OCI-LY3 (cell line): Measurements from ENCODE around the gene TMEM255B.

Experiments used
- H2AFZ ChIP-seq: fragments of 200-600, 300-600 bp; shearing (Covaris generic); 2 replicates; pipeline ENCODE4 v1.6.0; 2014; ENCODE audit warnings: antibody characterized with exemption, low read depth, low read length
- H3K27ac ChIP-seq: fragments of 200-600, 300-600 bp; sonication (generic); 2 replicates; pipeline ENCODE4 v1.5.1; 2014; ENCODE audit warnings: mild to moderate bottlenecking, low read length, moderate library complexity, mixed read lengths
- H3K27me3 ChIP-seq: fragments of 200-600, 300-600 bp; sonication (generic); 2 replicates; pipeline ENCODE4 v1.6.1; 2014; ENCODE audit warnings: low read depth, low read length, mixed read lengths
- H3K36me3 ChIP-seq: fragments of 200-600, 300-600 bp; sonication (generic); replicated peaks from 2 replicates; pipeline ENCODE3; 2014; ENCODE audit warnings: low read depth, low read length, mixed read lengths
- H3K4me1 ChIP-seq: fragments of 300-600, 200-600 bp; sonication (generic); 2 replicates; pipeline ENCODE4 v1.6.1; 2014; ENCODE audit warnings: low read length, mixed read lengths
- H3K4me2 ChIP-seq: fragments of 200-600, 300-600 bp; sonication (generic); 2 replicates; pipeline ENCODE4 v1.6.1; 2014; ENCODE audit warnings: low read length, mixed read lengths
- H3K4me3 ChIP-seq: fragments of 300-600, 200-600 bp; sonication (generic); 2 replicates; pipeline ENCODE4 v1.5.1; 2014; ENCODE audit warnings: antibody characterized with exemption, mild to moderate bottlenecking, low read length, moderate library complexity
- H3K79me2 ChIP-seq: fragments of 300-600, 200-600 bp; shearing (Covaris generic); 2 replicates; pipeline ENCODE4 v1.6.1; 2014; ENCODE audit warnings: mild to moderate bottlenecking, low read length, mixed read lengths
- H3K9ac ChIP-seq: fragments of 300-600, 200-600 bp; shearing (Covaris generic); 2 replicates; pipeline ENCODE4 v1.6.0; 2014; ENCODE audit warnings: mild to moderate bottlenecking, low read length, moderate library complexity
- H3K9me3 ChIP-seq: fragments of 200-600, 300-600 bp; shearing (Covaris generic); 2 replicates; pipeline ENCODE4 v1.6.1; 2014; ENCODE audit warnings: low read length, mixed read lengths; ENCODE audit not compliant: insufficient read depth
- H4K20me1 ChIP-seq: fragments of 200-600, 300-600 bp; sonication (generic); 2 replicates; pipeline ENCODE4 v1.6.1; 2016; ENCODE audit warnings: low read length, mixed read lengths; ENCODE audit not compliant: insufficient read depth
- CTCF ChIP-seq: fragments of 200-600, 300-600 bp; sonication (generic); IDR thresholded peaks from 2 replicates; pipeline ENCODE4 v1.5.1; 2014; ENCODE audit warnings: antibody characterized with exemption, low read length, low read depth
- EZH2phosphoT487 ChIP-seq: fragments of 200-600 bp; shearing (Covaris generic); IDR thresholded peaks from 2 replicates; pipeline ENCODE4 v1.6.1; 2018; ENCODE audit warnings: antibody characterized with exemption, mixed run types, low read depth

The TMEM255B gene

DNA sequence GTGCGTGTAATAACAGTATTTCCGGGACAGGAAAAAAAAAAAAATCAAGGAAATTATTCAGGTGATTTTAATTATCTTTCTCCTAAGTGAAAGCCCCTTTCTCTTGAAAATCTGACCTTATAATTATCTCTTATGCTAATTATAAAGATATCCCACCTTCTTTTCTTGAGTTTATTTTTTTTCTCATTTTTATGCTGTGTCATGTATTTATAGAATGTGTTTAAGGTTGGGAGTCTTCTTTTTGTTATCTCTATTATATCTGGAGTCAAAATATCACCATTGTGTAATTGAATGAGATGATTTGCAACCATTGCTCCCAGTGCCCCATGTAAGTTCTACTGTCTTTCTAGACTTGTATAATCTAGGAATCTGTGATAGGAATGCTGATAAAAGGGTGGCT is 3.0 kb downstream of the TMEM255B start:
- Histone ChIP-seq H2AFZ (no peak overlapping the region), H3K4me1 (peaks cover 7% of the 10 kb centered on the region), H3K9me3 (no peaks in the 10 kb centered on the region; the same call in 1 of the 2 replicates), H3K36me3 (no peaks in the 10 kb centered on the region), H3K27me3 (peaks cover 34% of the 10 kb centered on the region), H3K4me3 (no peak overlapping the region), H3K4me2 (no peak overlapping the region), H3K9ac (no peak overlapping the region), H4K20me1 (no peaks in the 10 kb centered on the region), H3K27ac (no peak overlapping the region), H3K79me2 (no peaks in the 10 kb centered on the region)
- TF ChIP-seq EZH2phosphoT487 (no peak), CTCF (no peak)

GRCh38 chr13:113762538-113762937 is 3.5 kb downstream of the TMEM255B start:
- Histone ChIP-seq H3K9ac (no peak overlapping the region), H3K4me1 (peaks cover 7% of the 10 kb centered on the region), H3K27ac (no peak overlapping the region), H3K79me2 (no peaks in the 10 kb centered on the region), H3K9me3 (no peaks in the 10 kb centered on the region), H3K27me3 (peaks cover 38% of the 10 kb centered on the region), H3K36me3 (no peaks in the 10 kb centered on the region), H3K4me2 (no peak overlapping the region), H3K4me3 (no peak overlapping the region), H4K20me1 (no peaks in the 10 kb centered on the region), H2AFZ (no peak overlapping the region)
- TF ChIP-seq CTCF (no peak), EZH2phosphoT487 (no peak)

DNA sequence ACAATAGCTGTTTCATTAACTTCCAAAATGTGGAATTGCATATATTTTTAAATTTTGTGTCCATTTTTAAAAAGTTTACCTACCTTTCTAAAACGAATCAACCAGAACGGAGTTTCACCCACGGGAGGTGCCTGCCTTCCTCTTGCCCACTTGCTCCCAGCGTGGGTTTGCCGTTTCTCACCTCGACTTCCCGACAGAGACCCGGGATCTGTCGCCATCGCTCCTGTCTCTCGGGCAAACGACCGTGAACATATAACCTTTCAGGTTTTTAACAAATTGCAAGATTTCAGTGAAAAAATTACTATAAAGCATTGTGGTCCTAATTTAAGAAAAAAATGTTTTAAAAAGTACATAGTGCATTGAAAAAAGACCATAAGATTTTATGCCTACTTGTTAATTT is 4.2 kb downstream of the TMEM255B start:
- no peak overlapping the region for H3K9ac ChIP-seq
- H3K9me3 ChIP-seq, result no peaks in the 10 kb centered on the region
- no peaks in the 10 kb centered on the region for H4K20me1 ChIP-seq
- peaks cover 5% of the 10 kb centered on the region for H3K4me1 ChIP-seq
- H3K27me3 ChIP-seq, result peaks cover 45% of the 10 kb centered on the region
- TF ChIP-seq EZH2phosphoT487, result no peak
- TF ChIP-seq CTCF, result no peak
- no peaks in the 10 kb centered on the region for H3K36me3 ChIP-seq
- H3K4me3 ChIP-seq, result no peak overlapping the region
- H3K27ac ChIP-seq, result no peak overlapping the region
- H3K79me2 ChIP-seq, result no peaks in the 10 kb centered on the region
- no peak overlapping the region for H3K4me2 ChIP-seq
- H2AFZ ChIP-seq, result no peak overlapping the region

DNA sequence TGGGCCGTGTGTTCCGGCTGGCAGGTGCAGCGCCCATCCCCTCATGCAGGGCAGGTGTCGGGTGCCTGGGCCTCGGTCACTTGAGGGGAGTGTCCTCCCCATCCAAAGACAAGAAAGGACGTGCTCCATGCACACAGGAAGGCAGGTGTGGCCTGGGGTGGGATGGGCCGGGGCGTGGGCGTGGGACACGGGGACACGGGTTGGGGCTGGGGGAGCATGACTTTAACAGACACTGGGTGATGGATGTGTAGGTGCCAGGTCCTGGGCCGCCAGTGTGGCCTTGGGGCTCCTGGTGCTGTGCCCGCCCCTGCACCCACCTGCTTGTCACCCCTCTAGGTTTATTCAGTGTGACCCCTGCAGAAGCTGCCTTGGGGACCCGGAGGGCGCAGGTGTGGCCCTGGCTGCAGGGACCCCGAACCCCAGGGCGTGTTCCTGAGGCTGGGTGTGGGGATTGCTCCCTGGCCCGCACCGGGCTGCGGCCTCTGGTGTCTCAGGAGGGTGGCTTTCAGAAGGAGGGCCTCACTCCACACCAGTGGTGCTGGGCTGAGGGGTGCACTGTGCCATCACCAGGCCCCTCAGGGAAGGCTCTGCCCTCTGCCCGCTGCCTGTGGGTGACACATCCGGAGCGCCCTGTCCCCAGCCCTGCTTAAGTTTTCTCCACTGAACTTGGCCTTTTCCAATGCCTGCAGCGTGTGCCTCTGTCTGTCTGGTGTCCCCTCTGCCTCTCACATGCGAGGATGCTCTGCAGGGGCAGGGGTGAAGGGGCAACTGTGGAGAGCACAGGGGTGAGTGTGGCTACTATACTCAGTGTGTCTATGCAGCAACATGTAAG is 5.2 kb downstream of the TMEM255B start:
- no peak overlapping the region for H3K4me2 ChIP-seq
- H3K4me3 ChIP-seq, result no peak overlapping the region
- H4K20me1 ChIP-seq, result no peaks in the 10 kb centered on the region
- H3K36me3 ChIP-seq, result no peaks in the 10 kb centered on the region
- H3K27ac ChIP-seq, result no peak overlapping the region
- H3K9ac ChIP-seq, result no peak overlapping the region
- no peaks in the 10 kb centered on the region for H3K9me3 ChIP-seq
- TF ChIP-seq EZH2phosphoT487 (no peak), CTCF (no peak)
- peaks cover 50% of the 10 kb centered on the region for H3K27me3 ChIP-seq
- 0 out of 2 replicates have a peak, but pooled peaks cover 2% of the 10 kb centered on the region for H3K4me1 ChIP-seq
- H2AFZ ChIP-seq, result no peak overlapping the region
- H3K79me2 ChIP-seq, result no peaks in the 10 kb centered on the region
